Activated naive CD4-positive, alpha-beta T cell (primary cell): ENCODE data around the gene TMIGD2.
"Not testable (repeated sequence)": the region's sequence is repeated elsewhere in the genome, so short reads cannot be mapped to it uniquely, and the experiment has no call there.

Experiments
- DNase-seq, 4 experiments: peaks; one replicate each; lab custom pipeline; 2025; lab: John Stamatoyannopoulos, UW

TMIGD2 gene

DNA sequence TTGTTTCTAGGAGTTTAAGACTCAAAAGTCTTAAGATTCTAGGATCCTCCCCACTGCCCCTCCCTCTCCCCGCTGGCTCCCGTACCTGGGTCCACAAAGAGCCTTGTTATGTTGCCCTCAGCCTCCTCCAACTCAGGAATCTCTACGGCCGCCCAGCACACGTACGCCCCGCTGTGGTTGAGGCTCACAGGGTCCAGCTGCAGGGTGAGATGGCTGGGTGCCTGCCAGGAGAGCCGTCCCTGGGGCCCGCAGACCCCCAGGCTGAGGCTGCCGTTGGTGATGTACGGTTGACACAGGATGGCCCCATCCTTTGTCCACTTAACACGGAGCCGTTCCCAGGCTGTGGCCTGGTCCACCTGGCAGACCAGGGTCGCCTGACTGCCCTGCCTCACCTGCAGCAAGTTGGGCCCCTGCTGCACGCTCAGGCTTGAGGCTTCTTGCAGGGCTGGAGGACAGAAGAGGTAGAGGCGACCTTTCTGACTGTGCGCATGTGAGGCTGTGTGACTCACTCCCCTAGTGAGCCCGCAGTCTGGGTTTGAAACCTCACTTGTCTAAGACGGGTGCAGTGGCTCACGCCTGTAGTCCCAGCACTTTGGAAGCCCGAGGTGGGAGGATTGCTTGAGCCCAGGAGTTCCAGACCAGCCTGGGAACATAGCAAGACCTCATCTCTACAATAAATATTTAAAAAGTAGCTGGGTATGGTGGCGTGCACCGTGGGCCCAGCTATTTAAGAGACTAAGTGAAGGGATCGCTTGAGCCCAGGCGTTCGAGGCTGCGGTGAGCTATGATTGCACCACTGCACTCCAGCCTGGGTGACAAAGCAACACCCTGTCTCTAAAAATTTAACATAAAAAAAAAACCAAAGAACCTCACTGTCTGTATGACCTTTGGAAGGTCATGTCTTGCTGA lies 4.0 kb downstream of the TMIGD2 start:
- no peak for DNase-seq

DNA sequence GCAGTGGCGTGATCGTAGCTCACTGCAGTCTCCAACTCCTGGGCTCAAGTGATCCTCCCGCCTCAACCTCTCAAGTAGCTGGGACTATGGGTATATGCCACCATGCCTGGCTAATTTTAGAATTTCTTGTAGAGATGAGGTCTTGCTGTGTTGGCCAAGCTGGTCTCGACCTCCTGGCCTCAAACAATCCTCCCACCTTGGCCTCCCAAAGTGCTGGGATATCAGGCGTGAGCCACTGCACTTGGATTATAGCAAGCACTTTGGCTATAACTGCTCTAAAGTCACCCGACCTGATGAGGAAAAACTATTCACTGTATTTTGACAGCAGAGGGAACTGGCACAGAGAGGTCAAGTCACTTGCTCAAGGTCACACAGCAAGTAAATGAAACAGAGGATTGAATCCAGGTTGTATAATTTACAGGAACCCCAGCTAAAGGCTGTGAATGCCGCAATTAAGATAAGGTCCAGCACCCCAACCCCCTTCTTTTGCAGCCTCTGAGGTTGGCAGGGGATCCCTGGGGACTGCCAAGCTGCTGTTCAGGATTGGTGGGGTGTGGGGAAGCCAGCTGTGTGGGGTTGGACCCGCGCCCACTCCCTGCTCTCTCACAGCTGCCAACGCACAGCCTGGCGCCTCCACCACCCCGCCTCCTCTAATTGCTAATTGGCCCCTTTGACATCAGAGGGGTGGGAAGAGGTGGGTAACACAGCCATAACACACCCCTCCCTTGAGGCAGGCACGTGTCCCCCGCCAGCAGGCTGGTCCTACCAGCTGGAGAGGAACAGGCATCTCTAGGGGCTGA lies 6.0 kb downstream of the TMIGD2 start:
- DNase-seq: no peak

DNA sequence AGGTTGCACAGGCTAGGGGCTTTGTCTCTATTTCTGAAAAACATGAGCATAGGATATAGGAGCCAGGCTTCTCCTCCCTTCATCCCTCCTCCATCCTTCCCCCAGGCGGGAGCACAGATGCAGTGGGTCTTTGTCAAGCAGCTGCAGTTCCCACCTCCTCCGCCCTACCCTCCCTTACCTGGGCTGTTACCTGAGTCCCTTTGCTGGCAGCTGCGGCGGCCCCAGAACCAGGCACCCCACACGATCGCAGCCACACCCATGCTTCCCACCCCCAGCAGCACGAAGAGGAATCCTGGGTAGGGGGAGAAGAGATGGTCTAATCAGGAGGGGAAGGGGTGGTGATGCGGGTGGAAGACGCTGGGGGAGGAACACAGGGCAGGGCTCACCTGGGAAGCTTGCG lies 7.8 kb downstream of the TMIGD2 start:
- DNase-seq: no peak

- DNase-seq: no peak
Observed at GRCh38 chr19:4292515-4292914, 9.7 kb downstream of the TMIGD2 start.

- DNase-seq: no peak
Observed at GRCh38 chr19:4291184-4291732, 10.9 kb downstream of the TMIGD2 start.

- no peak for DNase-seq
Observed at GRCh38 chr19:4288091-4288777, 14.0 kb downstream of the TMIGD2 start.

DNA sequence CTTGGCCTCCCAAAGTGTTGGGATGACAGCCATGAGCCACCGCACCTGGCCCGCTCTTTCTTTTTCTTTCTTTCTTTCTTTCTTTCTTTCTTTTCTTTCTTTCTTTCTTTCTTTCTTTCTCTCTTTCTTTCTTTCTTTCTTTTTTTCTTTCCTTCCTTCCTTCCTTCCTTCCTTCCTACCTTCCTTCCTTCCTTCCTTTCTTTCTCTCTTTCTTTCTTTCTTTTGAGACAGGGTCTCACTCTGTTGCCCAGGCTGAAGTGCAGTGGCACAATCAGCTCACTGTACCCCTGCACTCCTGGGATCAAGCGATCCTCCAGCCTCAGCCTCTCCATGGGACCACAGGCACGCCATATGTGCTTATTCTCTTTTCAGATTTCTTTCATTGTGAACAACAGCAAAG lies 16.0 kb downstream of the TMIGD2 start:
- DNase-seq: not testable (repeated sequence)

- no peak for DNase-seq
Observed at GRCh38 chr19:4284974-4285373, 17.2 kb downstream of the TMIGD2 start.

DNA sequence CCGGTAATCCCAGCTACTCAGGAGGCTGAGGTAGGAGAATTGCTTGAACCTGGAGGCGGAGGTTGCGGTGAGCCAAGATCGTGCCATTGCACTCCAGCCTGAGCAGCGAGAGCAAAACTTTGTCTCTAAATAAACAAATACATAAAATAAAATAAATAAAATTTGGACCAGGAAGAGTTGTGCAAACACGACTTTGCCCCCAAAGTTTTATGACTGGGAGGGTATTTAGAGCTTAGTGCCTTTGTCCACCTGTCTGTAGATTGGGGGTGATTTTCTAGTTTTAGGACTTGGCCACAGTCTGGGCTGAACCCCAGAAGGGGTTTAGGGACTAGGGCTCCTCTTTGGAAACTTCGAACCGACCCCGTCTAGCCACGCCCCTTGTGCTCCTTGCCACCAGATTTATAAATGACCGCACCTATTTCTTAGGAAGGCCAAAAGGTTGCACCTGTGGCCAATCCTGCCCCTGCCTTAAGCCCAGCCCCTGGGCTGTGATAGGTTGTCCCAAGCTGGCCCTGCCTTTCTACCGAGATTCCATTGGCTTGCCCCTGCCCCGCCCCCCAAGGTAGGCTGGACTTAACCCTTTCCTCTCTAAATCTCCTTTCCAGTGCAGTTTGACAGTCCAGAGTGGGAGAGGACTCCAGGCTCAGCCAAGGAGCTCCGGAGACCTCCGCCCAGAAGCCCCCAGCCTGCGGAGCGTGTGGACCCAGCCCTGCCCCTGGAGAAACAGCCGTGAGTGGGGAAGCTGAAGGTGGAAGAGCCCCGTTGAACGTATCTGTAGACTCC lies 17.8 kb downstream of the TMIGD2 start:
- DNase-seq: no peak

DNA sequence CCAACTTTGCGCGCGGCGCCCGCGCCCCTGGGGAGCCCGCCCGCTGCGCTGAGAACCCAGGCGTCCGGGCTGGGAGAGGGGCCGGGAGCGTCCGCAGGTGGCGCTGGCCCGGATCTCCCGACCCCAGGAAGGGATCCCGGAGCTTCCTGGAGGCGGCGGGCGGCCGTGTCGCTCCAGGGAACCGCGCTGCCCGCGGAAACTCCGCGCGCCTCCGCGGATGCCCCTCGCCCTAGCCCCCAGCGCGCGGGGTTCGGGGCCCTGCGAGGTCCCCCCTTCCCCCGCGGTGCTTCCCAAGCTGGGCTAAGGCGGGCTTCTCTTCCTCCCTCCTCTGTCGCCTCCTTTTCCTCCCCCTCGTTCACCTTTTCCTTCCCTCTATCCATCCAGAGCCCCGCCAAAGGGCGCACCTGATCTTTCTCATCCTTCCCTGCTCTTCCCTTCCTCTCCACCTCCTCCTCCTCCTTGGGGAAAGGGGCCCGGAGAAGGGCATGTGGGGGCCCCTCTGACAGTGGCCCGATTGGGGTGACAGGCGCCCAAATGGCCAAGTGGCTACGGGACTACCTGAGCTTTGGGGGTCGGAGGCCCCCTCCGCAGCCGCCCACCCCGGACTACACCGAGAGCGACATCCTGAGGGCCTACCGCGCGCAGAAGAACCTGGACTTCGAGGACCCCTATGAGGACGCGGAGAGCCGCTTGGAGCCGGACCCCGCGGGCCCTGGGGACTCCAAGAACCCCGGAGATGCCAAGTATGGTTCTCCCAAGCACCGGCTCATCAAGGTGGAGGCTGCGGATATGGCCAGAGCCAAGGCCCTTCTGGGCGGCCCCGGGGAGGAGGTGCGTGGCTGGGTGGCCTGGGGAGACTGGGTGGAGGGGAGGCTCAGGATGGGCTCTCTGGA lies 22.4 kb downstream of the TMIGD2 start:
- DNase-seq: no peak

- no peak for DNase-seq
Observed at GRCh38 chr19:4279267-4279529, 23.0 kb downstream of the TMIGD2 start.

GRCh38 chr19:4278419-4279266 lies 23.5 kb downstream of the TMIGD2 start, which contains the start of gene SHD:
TSS of gene SHD (plus strand) at chr19:4279266. CDS start at chr19:4280064, 798 bp downstream.
- no peak for DNase-seq

DNA sequence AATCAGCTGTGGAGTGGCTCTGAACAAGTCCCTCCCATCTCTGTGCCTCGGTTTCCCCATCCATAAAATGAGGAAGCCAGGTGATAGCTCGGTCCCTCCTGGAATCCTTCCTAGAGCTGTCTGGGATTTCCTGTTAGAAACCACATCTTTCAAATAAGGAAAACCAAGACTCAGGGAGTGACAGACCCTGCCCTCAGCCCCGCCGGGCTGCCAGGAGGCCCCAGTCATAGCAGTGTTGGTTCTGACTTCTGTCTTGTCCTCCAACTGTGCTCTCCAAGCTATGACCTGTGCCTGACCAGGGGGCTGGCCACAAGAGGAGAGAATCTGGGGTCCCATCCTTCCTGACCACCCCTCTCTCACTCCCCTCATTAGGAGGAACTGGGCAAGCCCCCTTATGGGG lies 24.2 kb downstream of the TMIGD2 start:
- DNase-seq: no peak

DNA sequence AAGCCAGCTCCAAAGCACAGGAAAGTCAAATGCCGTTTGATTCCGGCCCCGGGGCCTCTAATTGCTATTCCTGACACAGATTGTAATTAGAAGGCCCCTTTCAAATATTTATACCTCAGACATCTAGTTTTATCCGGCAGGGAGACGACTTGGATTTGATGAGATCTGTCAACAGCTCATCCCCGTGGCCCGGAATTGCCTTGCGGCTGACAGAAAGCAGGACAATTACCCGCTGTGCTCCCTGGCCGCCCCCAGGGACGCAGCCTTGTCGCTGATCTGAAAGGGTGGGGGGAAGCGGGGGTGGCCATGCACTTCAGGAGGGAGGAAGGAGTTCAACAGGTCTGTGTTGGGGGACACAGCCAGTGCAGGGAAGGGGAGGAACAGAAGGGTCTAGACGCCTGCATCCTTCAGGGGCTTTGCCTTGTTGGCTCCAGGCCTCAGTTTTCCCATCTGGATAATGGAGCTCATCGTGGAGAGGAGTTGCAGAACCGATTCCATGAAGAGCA lies 24.9 kb downstream of the TMIGD2 start:
- no peak for DNase-seq

DNA sequence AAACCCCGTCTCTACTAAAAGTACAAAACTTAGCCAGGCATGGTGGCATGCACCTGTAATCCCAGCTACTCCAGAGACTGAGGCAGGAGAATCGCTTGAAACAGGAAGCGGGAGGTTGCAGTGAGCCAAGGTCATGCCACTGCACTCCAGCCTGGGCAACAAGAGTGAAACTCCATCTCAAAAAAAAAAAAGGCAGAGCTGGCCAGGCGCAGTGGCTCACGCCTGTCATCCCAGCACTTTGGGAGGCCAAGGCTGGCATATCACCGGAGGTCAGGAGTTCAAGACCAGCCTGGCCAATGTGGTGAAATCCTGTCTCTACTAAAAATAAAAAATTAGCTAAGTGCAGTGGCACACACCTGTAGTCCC lies 27.9 kb downstream of the TMIGD2 start:
- DNase-seq: not testable (repeated sequence)

GRCh38 chr19:4272894-4273293 lies 29.3 kb downstream of the TMIGD2 start:
- no peak for DNase-seq

DNA sequence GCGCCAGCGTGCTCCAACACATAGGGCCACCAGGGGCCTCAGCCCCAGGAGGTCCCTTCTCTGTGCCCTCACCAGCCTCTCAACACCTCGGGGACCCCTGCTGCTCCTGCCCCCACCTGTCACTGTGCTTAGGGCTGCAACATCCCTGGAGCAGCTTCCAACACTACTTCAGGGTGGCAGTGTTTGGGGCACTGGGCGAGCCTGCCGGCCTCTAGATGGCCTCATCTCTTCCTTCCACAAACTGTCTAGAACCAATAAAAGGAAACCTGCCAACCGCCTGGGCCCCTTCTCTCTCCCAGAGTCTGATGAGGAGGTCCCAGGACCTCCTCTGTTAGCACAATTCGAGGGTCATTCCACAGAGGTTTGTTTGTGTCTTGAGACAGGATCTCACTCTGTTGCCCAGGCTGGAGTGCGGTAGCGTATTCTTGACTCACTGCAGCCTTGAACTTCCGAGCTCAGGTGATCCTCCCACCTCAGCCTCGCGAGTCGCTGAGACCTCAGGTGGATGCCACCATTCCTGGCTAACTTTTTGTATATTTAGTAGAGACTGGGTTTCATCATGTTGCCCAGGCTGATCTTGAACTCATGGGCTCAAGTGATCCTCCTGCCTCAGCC lies 33.3 kb downstream of the TMIGD2 start:
- no peak for DNase-seq

GRCh38 chr19:4267901-4268815 lies 34.0 kb downstream of the TMIGD2 start:
- no peak for DNase-seq
